ENCODE data around the gene RNF31. TPM values are rescaled to one million over a fixed set of nuclear protein-coding genes. Genes with fewer than 3 reads are reported as not detected.

Gene RNF31
- polyA plus RNA-seq, 1 of the 3 experiments (the other 2 are of a cell fraction), result 19.2 TPM

DNA sequence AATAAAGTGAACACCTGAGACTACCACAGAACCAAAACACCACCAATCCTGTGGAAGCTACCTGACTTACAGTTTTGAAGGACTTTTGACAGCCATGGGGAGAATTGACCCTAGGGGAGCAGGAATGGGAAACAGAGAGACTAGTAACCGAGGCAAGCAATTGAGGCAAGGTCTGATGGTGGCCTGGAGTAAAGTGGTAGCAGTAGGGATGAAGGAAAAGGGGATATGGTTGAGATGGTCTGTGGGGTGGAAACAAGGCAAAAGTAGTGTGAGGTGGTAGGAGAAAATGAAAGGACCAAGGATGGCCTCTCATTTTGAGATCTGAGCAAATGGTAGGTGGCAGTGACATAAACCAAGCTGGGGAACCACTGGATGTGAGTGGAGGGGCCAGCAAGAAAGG, 9.5 kb downstream of the RNF31 start:
- H3K4me3 ChIP-seq (ENCODE audit: low read depth in 2 of 2, low read length in 1 of 2), result no peak overlapping the region
- ChIA-PET CTCF (interaction anchor here (1.2 to 1.5 kb wide), 4 partner anchors 14 to 66 kb away, joined by 3 to 5 read pairs (median 4); no protein-coding TSS in a partner anchor), POLR2A (interaction anchor here (0.9 kb wide), 1 partner anchor 10 kb away, joined by 3 read pairs; the partner anchor contains the start of gene PSME2)
- H2AFZ ChIP-seq (ENCODE audit: low read depth), result no peak overlapping the region
- peaks cover 4 to 9% of the 10 kb centered on the region in 2 experiments; a peak in 1 of 4 replicates for H3K4me1 ChIP-seq (ENCODE audit: control insufficient read depth in 1 of 2, insufficient read depth in 2 of 2, low read depth in 1 of 2, low read length in 1 of 2)
- no peak overlapping the region for H3K4me2 ChIP-seq
- H3F3A ChIP-seq (replicated peaks; ENCODE audit: insufficient read depth), result peaks cover 17% of the 10 kb centered on the region
- DNase-seq, result no peak
- H3K9ac ChIP-seq, result no peak overlapping the region
- 96% methylated on average over 1 of the region's 1 CpG for WGBS (ENCODE audit: low lambda C conversion rate)
- no peak overlapping the region for H3K27ac ChIP-seq (ENCODE audit: low read depth in 2 of 2, low read length in 1 of 2)
- no peaks in the 10 kb centered on the region for H3K9me2 ChIP-seq
- no peaks in the 10 kb centered on the region for H3K27me3 ChIP-seq (ENCODE audit: insufficient read depth)
- TF ChIP-seq YY1 (IDR thresholded peaks at IDR 0.05; ENCODE audit: low read depth) (no peak), MXI1 (IDR thresholded peaks at IDR 0.05; ENCODE audit: low read depth, low read length) (no peak), NRF1 (IDR thresholded peaks at IDR 0.05; ENCODE audit: low read depth, low read length) (no peak), EZH2phosphoT487 (IDR thresholded peaks at IDR 0.05; ENCODE audit: borderline replicate concordance, low read depth) (no peak), TAF1 (IDR thresholded peaks at IDR 0.05; ENCODE audit: borderline replicate concordance, low read depth, low read length) (no peak), TCF12 (IDR thresholded peaks at IDR 0.05) (no peak), GATA2 (CRISPR knock-in tag; IDR thresholded peaks at IDR 0.05) (no peak), FOXJ3 (CRISPR knock-in tag; IDR thresholded peaks at IDR 0.05) (no peak), NFIC (IDR thresholded peaks at IDR 0.05; ENCODE audit: borderline replicate concordance) (no peak), EP300 (IDR thresholded peaks at IDR 0.05; ENCODE audit: borderline replicate concordance in 1 of 2, low read depth in 1 of 2, low read length in 1 of 2) (no peak)
- no peaks in the 10 kb centered on the region for H3K9me3 ChIP-seq
- peaks cover 4% of the 10 kb centered on the region; the same call in 1 of the 2 replicates for H4K20me1 ChIP-seq (ENCODE audit: insufficient read depth)
- H3K36me3 ChIP-seq (replicated peaks in 1 of 2; ENCODE audit: control insufficient read depth in 1 of 2, insufficient read depth in 2 of 2, low read length in 1 of 2), result peaks cover 40 to 49% of the 10 kb centered on the region in 2 experiments
- H3K79me2 ChIP-seq (ENCODE audit: insufficient read depth), result peaks cover 7% of the 10 kb centered on the region

DNA sequence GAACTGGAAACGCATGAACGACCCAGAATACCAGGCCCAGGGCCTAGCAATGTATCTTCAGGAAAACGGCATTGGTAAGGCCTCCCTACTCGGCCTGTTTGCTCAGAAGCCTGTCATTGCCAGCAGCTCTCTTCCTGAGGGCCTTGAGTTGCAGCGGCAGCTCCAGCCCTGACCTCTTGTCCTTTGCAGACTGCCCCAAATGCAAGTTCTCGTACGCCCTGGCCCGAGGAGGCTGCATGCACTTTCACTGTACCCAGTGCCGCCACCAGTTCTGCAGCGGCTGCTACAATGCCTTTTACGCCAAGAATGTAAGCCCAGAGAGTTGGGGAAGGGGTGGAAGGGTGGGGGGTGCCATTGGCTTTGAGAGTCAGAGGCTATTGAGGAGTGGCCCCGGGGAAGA, 10.0 kb downstream of the RNF31 start:
- Histone ChIP-seq H3K9me2 (no peaks in the 10 kb centered on the region), H3K4me2 (no peak overlapping the region), H3K36me3 (replicated peaks in 1 of 2; ENCODE audit: control insufficient read depth in 1 of 2, insufficient read depth in 2 of 2, low read length in 1 of 2) (peaks cover 37 to 46% of the 10 kb centered on the region in 2 experiments), H3F3A (replicated peaks; ENCODE audit: insufficient read depth) (peaks cover 17% of the 10 kb centered on the region), H3K79me2 (ENCODE audit: insufficient read depth) (peaks cover 12% of the 10 kb centered on the region), H3K4me1 (ENCODE audit: control insufficient read depth in 1 of 2, insufficient read depth in 2 of 2, low read depth in 1 of 2, low read length in 1 of 2) (peaks cover 4 to 14% of the 10 kb centered on the region in 2 experiments; a peak in 1 of 4 replicates), H3K9ac (no peak overlapping the region), H3K4me3 (ENCODE audit: low read depth in 2 of 2, low read length in 1 of 2) (no peak overlapping the region), H2AFZ (ENCODE audit: low read depth) (no peak overlapping the region), H4K20me1 (ENCODE audit: insufficient read depth) (peaks cover 4% of the 10 kb centered on the region; the same call in 1 of the 2 replicates), H3K27ac (ENCODE audit: low read depth in 2 of 2, low read length in 1 of 2) (no peak overlapping the region), H3K27me3 (ENCODE audit: insufficient read depth) (no peaks in the 10 kb centered on the region), H3K9me3 (no peaks in the 10 kb centered on the region)
- TF ChIP-seq TCF12 (IDR thresholded peaks at IDR 0.05) (no peak), TEAD4 (IDR thresholded peaks at IDR 0.05; ENCODE audit: borderline replicate concordance, insufficient read depth) (no peak), MEF2A (IDR thresholded peaks at IDR 0.05; ENCODE audit: borderline replicate concordance, low read depth) (no peak), RCOR1 (IDR thresholded peaks at IDR 0.05; ENCODE audit: low read length) (no peak), SIN3A (IDR thresholded peaks at IDR 0.05; ENCODE audit: borderline replicate concordance, low read depth, low read length) (no peak), NFIC (IDR thresholded peaks at IDR 0.05; ENCODE audit: borderline replicate concordance) (no peak), GABPA (IDR thresholded peaks at IDR 0.05; ENCODE audit: low read depth) (no peak), TAF1 (IDR thresholded peaks at IDR 0.05; ENCODE audit: borderline replicate concordance, low read depth, low read length) (no peak), CHD2 (IDR thresholded peaks at IDR 0.05; ENCODE audit: low read length, partially characterized antibody) (no peak)
- TF ChIP-seq, protein P1, sequence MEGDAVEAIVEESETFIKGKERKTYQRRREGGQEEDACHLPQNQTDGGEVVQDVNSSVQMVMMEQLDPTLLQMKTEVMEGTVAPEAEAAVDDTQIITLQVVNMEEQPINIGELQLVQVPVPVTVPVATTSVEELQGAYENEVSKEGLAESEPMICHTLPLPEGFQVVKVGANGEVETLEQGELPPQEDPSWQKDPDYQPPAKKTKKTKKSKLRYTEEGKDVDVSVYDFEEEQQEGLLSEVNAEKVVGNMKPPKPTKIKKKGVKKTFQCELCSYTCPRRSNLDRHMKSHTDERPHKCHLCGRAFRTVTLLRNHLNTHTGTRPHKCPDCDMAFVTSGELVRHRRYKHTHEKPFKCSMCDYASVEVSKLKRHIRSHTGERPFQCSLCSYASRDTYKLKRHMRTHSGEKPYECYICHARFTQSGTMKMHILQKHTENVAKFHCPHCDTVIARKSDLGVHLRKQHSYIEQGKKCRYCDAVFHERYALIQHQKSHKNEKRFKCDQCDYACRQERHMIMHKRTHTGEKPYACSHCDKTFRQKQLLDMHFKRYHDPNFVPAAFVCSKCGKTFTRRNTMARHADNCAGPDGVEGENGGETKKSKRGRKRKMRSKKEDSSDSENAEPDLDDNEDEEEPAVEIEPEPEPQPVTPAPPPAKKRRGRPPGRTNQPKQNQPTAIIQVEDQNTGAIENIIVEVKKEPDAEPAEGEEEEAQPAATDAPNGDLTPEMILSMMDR (IDR thresholded peaks at IDR 0.05), result no peak
- TF ChIP-seq, protein P2, sequence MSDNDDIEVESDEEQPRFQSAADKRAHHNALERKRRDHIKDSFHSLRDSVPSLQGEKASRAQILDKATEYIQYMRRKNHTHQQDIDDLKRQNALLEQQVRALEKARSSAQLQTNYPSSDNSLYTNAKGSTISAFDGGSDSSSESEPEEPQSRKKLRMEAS (IDR thresholded peaks at IDR 0.05; ENCODE audit: low read depth), result no peak
- TF ChIP-seq, protein P3, sequence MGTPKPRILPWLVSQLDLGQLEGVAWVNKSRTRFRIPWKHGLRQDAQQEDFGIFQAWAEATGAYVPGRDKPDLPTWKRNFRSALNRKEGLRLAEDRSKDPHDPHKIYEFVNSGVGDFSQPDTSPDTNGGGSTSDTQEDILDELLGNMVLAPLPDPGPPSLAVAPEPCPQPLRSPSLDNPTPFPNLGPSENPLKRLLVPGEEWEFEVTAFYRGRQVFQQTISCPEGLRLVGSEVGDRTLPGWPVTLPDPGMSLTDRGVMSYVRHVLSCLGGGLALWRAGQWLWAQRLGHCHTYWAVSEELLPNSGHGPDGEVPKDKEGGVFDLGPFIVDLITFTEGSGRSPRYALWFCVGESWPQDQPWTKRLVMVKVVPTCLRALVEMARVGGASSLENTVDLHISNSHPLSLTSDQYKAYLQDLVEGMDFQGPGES (IDR thresholded peaks at IDR 0.05; ENCODE audit: low read depth, low read length), result no peak
- TF ChIP-seq, protein P4, sequence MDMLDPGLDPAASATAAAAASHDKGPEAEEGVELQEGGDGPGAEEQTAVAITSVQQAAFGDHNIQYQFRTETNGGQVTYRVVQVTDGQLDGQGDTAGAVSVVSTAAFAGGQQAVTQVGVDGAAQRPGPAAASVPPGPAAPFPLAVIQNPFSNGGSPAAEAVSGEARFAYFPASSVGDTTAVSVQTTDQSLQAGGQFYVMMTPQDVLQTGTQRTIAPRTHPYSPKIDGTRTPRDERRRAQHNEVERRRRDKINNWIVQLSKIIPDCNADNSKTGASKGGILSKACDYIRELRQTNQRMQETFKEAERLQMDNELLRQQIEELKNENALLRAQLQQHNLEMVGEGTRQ (IDR thresholded peaks at IDR 0.05; ENCODE audit: borderline replicate concordance, low read depth, low read length), result no peak
- ChIA-PET CTCF (interaction anchor here (1.2 to 1.5 kb wide), 2 partner anchors 13 to 39 kb away, joined by 3 to 4 read pairs; no protein-coding TSS in a partner anchor), POLR2A (interaction anchor here (0.9 kb wide), 1 partner anchor 11 kb away, joined by 3 read pairs; the partner anchor contains the start of gene PSME2)
- WGBS (ENCODE audit: low lambda C conversion rate), result 91% methylated on average over 8 of the region's 12 CpGs
- no peak for DNase-seq

All from SK-N-SH (cell line).